Activated naive CD8-positive, alpha-beta T cell treated with anti-CD3 and anti-CD28 coated beads for 36 hours (primary cell): Measurements from ENCODE around the gene MUCL3. TPM values are rescaled to one million over a fixed set of nuclear protein-coding genes. Genes with fewer than 3 reads are reported as not detected.
"Not testable (repeated sequence)": the region's sequence is repeated elsewhere in the genome, so short reads cannot be mapped to it uniquely, and the experiment has no call there.

Experiments
- DNase-seq: peaks from one replicate; pipeline ENCODE4 v3.0.0; 2021
- H3K27ac Mint-ChIP-seq: one replicate; pipeline ENCODE4 v1.8.0; 2022; ENCODE audit warnings: mild to moderate bottlenecking, moderate library complexity, mixed read lengths
- H3K27me3 Mint-ChIP-seq: one replicate; pipeline ENCODE4 v1.8.0; 2022; ENCODE audit warnings: mild to moderate bottlenecking, mixed read lengths
- H3K36me3 Mint-ChIP-seq: one replicate; pipeline ENCODE4 v1.8.0; 2021; ENCODE audit warnings: mild to moderate bottlenecking, mixed read lengths
- H3K4me1 Mint-ChIP-seq: one replicate; pipeline ENCODE4 v1.8.0; 2021; ENCODE audit warnings: mixed read lengths
- H3K4me3 Mint-ChIP-seq: one replicate; pipeline ENCODE4 v1.8.0; 2022; ENCODE audit warnings: mild to moderate bottlenecking, moderate library complexity, mixed read lengths
- H3K9me3 Mint-ChIP-seq: one replicate; pipeline ENCODE4 v1.8.0; 2022; ENCODE audit warnings: mixed read lengths
- total RNA-seq, 2 experiments: library from RNA; stranded (reverse); gene quantifications; one replicate each; pipeline ENCODE4 v1.2.3, GENCODE V29; 2021

The MUCL3 gene
- total RNA-seq, 2 experiments from 2014 or later: not detected

- Mint-ChIP-seq H3K4me3 (no peak overlapping the region), H3K9me3 (no peaks in the 10 kb centered on the region), H3K27me3 (peaks cover 52% of the 10 kb centered on the region), H3K36me3 (peaks cover 6% of the 10 kb centered on the region), H3K4me1 (no peaks in the 10 kb centered on the region), H3K27ac (no peak overlapping the region)
- DNase-seq: no peak
Observed at GRCh38 chr6:30944051-30944450, 3.3 kb downstream of the MUCL3 start.

- H3K4me3 Mint-ChIP-seq: no peak overlapping the region
- peaks cover 13% of the 10 kb centered on the region for H3K36me3 Mint-ChIP-seq
- H3K27ac Mint-ChIP-seq: no peak overlapping the region
- peaks cover 58% of the 10 kb centered on the region for H3K27me3 Mint-ChIP-seq
- no peaks in the 10 kb centered on the region for H3K4me1 Mint-ChIP-seq
- no peaks in the 10 kb centered on the region for H3K9me3 Mint-ChIP-seq
- no peak for DNase-seq
Observed at GRCh38 chr6:30945281-30945680, 4.5 kb downstream of the MUCL3 start.

GRCh38 chr6:30947231-30947630, 6.5 kb downstream of the MUCL3 start:
- H3K27ac Mint-ChIP-seq: no peak overlapping the region
- H3K36me3 Mint-ChIP-seq: peaks cover 14% of the 10 kb centered on the region
- no peak for DNase-seq
- H3K4me1 Mint-ChIP-seq: peaks cover 6% of the 10 kb centered on the region
- no peak overlapping the region for H3K4me3 Mint-ChIP-seq
- H3K9me3 Mint-ChIP-seq: peaks cover 3% of the 10 kb centered on the region
- peaks cover 52% of the 10 kb centered on the region for H3K27me3 Mint-ChIP-seq

- peaks cover 39% of the 10 kb centered on the region for H3K27me3 Mint-ChIP-seq
- peaks cover 10% of the 10 kb centered on the region for H3K4me1 Mint-ChIP-seq
Observed at GRCh38 chr6:30948811-30949210, 8.0 kb downstream of the MUCL3 start.

GRCh38 chr6:30951907-30952469, 11.2 kb downstream of the MUCL3 start:
- H3K27ac Mint-ChIP-seq: peak overlapping the region; percentile 44
- H3K36me3 Mint-ChIP-seq: peaks cover 14% of the 10 kb centered on the region

More at GRCh38 chr6:30948811-30949210, 8.0 kb downstream of the MUCL3 start:
- no peak for DNase-seq
- Mint-ChIP-seq H3K27ac (no peak overlapping the region), H3K4me3 (no peak overlapping the region), H3K36me3 (peaks cover 14% of the 10 kb centered on the region), H3K9me3 (peaks cover 3% of the 10 kb centered on the region)

GRCh38 chr6:30954631-30955366, 14.0 kb downstream of the MUCL3 start:
- DNase-seq: no peak
- peak overlapping the region; percentile 70 for H3K27ac Mint-ChIP-seq
- H3K4me3 Mint-ChIP-seq: peak overlapping the region; percentile 82
- H3K4me1 Mint-ChIP-seq: peaks cover 18% of the 10 kb centered on the region
- peaks cover 3% of the 10 kb centered on the region for H3K9me3 Mint-ChIP-seq
- H3K36me3 Mint-ChIP-seq: peaks cover 3% of the 10 kb centered on the region
- H3K27me3 Mint-ChIP-seq: peaks cover 20% of the 10 kb centered on the region

More at GRCh38 chr6:30951907-30952469, 11.2 kb downstream of the MUCL3 start:
- H3K9me3 Mint-ChIP-seq: peaks cover 3% of the 10 kb centered on the region
- H3K27me3 Mint-ChIP-seq: peaks cover 31% of the 10 kb centered on the region
- no peak overlapping the region for H3K4me3 Mint-ChIP-seq
- DNase-seq: no peak
- peaks cover 18% of the 10 kb centered on the region for H3K4me1 Mint-ChIP-seq

GRCh38 chr6:30955367-30956042, 14.7 kb downstream of the MUCL3 start:
- Mint-ChIP-seq H3K4me1 (peaks cover 18% of the 10 kb centered on the region), H3K9me3 (peaks cover 3% of the 10 kb centered on the region), H3K4me3 (peak overlapping the region; percentile 82), H3K27ac (peak overlapping the region; percentile 70), H3K27me3 (peaks cover 14% of the 10 kb centered on the region), H3K36me3 (no peaks in the 10 kb centered on the region)
- DNase-seq: peak; percentile 88

GRCh38 chr6:30957716-30958115, 16.9 kb downstream of the MUCL3 start:
- peaks cover 9% of the 10 kb centered on the region for H3K4me1 Mint-ChIP-seq
- no peak for DNase-seq
- H3K27me3 Mint-ChIP-seq: peaks cover 6% of the 10 kb centered on the region
- H3K27ac Mint-ChIP-seq: no peak overlapping the region
- no peaks in the 10 kb centered on the region for H3K36me3 Mint-ChIP-seq
- no peak overlapping the region for H3K4me3 Mint-ChIP-seq
- H3K9me3 Mint-ChIP-seq: no peaks in the 10 kb centered on the region

- no peak for DNase-seq
- H3K4me1 Mint-ChIP-seq: peaks cover 3% of the 10 kb centered on the region
- no peak overlapping the region for H3K4me3 Mint-ChIP-seq
- no peaks in the 10 kb centered on the region for H3K36me3 Mint-ChIP-seq
- H3K9me3 Mint-ChIP-seq: no peaks in the 10 kb centered on the region
- peaks cover 18% of the 10 kb centered on the region for H3K27me3 Mint-ChIP-seq
- no peak overlapping the region for H3K27ac Mint-ChIP-seq
Observed at GRCh38 chr6:30960907-30961673, 20.3 kb downstream of the MUCL3 start.

GRCh38 chr6:30962716-30963115, 21.9 kb downstream of the MUCL3 start:
- Mint-ChIP-seq H3K9me3 (no peaks in the 10 kb centered on the region), H3K27me3 (peaks cover 20% of the 10 kb centered on the region), H3K36me3 (no peaks in the 10 kb centered on the region), H3K4me3 (no peak overlapping the region), H3K4me1 (peaks cover 3% of the 10 kb centered on the region), H3K27ac (no peak overlapping the region)
- DNase-seq: no peak

GRCh38 chr6:30963641-30964040, 22.9 kb downstream of the MUCL3 start:
- Mint-ChIP-seq H3K36me3 (no peaks in the 10 kb centered on the region), H3K27me3 (peaks cover 20% of the 10 kb centered on the region)

GRCh38 chr6:30964075-30964474, 23.3 kb downstream of the MUCL3 start:
- peaks cover 20% of the 10 kb centered on the region for H3K27me3 Mint-ChIP-seq
- no peaks in the 10 kb centered on the region for H3K36me3 Mint-ChIP-seq
- peaks cover 3% of the 10 kb centered on the region for H3K4me1 Mint-ChIP-seq
- no peaks in the 10 kb centered on the region for H3K9me3 Mint-ChIP-seq
- no peak for DNase-seq
- no peak overlapping the region for H3K27ac Mint-ChIP-seq
- no peak overlapping the region for H3K4me3 Mint-ChIP-seq

More at GRCh38 chr6:30963641-30964040, 22.9 kb downstream of the MUCL3 start:
- Mint-ChIP-seq H3K27ac (no peak overlapping the region), H3K4me3 (no peak overlapping the region), H3K4me1 (peaks cover 3% of the 10 kb centered on the region), H3K9me3 (no peaks in the 10 kb centered on the region)
- no peak for DNase-seq

- no peaks in the 10 kb centered on the region for H3K36me3 Mint-ChIP-seq
- H3K27me3 Mint-ChIP-seq: peaks cover 20% of the 10 kb centered on the region
- H3K4me1 Mint-ChIP-seq: peaks cover 3% of the 10 kb centered on the region
- no peak overlapping the region for H3K27ac Mint-ChIP-seq
- H3K9me3 Mint-ChIP-seq: no peaks in the 10 kb centered on the region
- H3K4me3 Mint-ChIP-seq: no peak overlapping the region
- no peak for DNase-seq
Observed at GRCh38 chr6:30965140-30965601, 24.4 kb downstream of the MUCL3 start.

- H3K4me3 Mint-ChIP-seq: no peak overlapping the region
- H3K9me3 Mint-ChIP-seq: no peaks in the 10 kb centered on the region
- no peak for DNase-seq
Observed at GRCh38 chr6:30966154-30966553, 25.4 kb downstream of the MUCL3 start.

GRCh38 chr6:30969171-30969570, 28.4 kb downstream of the MUCL3 start:
- H3K27ac Mint-ChIP-seq, H3K4me3 Mint-ChIP-seq, H3K9me3 Mint-ChIP-seq, H3K4me1 Mint-ChIP-seq, DNase-seq, H3K36me3 Mint-ChIP-seq: not testable (repeated sequence)
- peaks cover 13% of the 10 kb centered on the region for H3K27me3 Mint-ChIP-seq

More at GRCh38 chr6:30966154-30966553, 25.4 kb downstream of the MUCL3 start:
- no peaks in the 10 kb centered on the region for H3K36me3 Mint-ChIP-seq
- no peak overlapping the region for H3K27ac Mint-ChIP-seq
- H3K27me3 Mint-ChIP-seq: peaks cover 20% of the 10 kb centered on the region
- peaks cover 3% of the 10 kb centered on the region for H3K4me1 Mint-ChIP-seq
